ENCODE measurements around the gene CBR1. TPM values are rescaled to one million over a fixed set of nuclear protein-coding genes. Genes with fewer than 3 reads are reported as not detected.

The CBR1 gene
- total and polyA plus RNA-seq, 2 experiments from 2014 or later: 151 to 179 TPM

GRCh38 chr21:36052860-36053714 is 16.7 kb upstream of the CBR1 start:
- H3K27me3 ChIP-seq (replicated peaks; ENCODE audit: insufficient read depth): no peaks in the 10 kb centered on the region
- 98 to 99% methylated on average over 10 of the region's 10 CpGs for WGBS, 2 experiments (ENCODE audit: low coverage in 1 of 2, low lambda C conversion rate in 2 of 2, missing lambda C conversion rate in 2 of 2)
- H2AFZ ChIP-seq: no peak overlapping the region
- H3K79me2 ChIP-seq (ENCODE audit: insufficient read depth): peaks cover 13% of the 10 kb centered on the region
- no peaks in the 10 kb centered on the region for H3K4me1 ChIP-seq (ENCODE audit: insufficient read depth)
- no peaks in the 10 kb centered on the region for H3K9me3 ChIP-seq (ENCODE audit: low read depth)
- no peaks in the 10 kb centered on the region for H3K9me2 ChIP-seq (ENCODE audit: insufficient read depth)
- no peak overlapping the region for H3K9ac ChIP-seq
- in situ Hi-C loops (cut with MboI): no loop called here
- no peaks in the 10 kb centered on the region for H3F3A ChIP-seq (ENCODE audit: insufficient read depth)
- no peak overlapping the region for H3K4me3 ChIP-seq
- H3K27ac ChIP-seq: no peak overlapping the region
- no peak for DNase-seq
- no peak overlapping the region for H3K4me2 ChIP-seq (ENCODE audit: unreplicated experiment)
- TF ChIP-seq EZH2 (IDR thresholded peaks at IDR 0.05; ENCODE audit: insufficient read depth, poor library complexity, severe bottlenecking) (no peak), EZH2phosphoT487 (IDR thresholded peaks at IDR 0.05; ENCODE audit: insufficient read depth, low read depth) (no peak)
- H4K20me1 ChIP-seq (ENCODE audit: insufficient read depth): no peaks in the 10 kb centered on the region
- H3K36me3 ChIP-seq (ENCODE audit: low read depth): peaks cover 56% of the 10 kb centered on the region

- Histone ChIP-seq H3K9ac (no peak overlapping the region), H3K9me2 (ENCODE audit: insufficient read depth) (no peaks in the 10 kb centered on the region), H4K20me1 (ENCODE audit: insufficient read depth) (no peaks in the 10 kb centered on the region), H3K9me3 (ENCODE audit: low read depth) (no peaks in the 10 kb centered on the region), H3K27me3 (replicated peaks; ENCODE audit: insufficient read depth) (no peaks in the 10 kb centered on the region), H3K36me3 (ENCODE audit: low read depth) (peaks cover 56% of the 10 kb centered on the region), H3K4me2 (ENCODE audit: unreplicated experiment) (no peak overlapping the region), H3K4me3 (no peak overlapping the region), H3K79me2 (ENCODE audit: insufficient read depth) (peaks cover 19% of the 10 kb centered on the region), H3K27ac (no peak overlapping the region), H2AFZ (no peak overlapping the region), H3F3A (ENCODE audit: insufficient read depth) (no peaks in the 10 kb centered on the region), H3K4me1 (ENCODE audit: insufficient read depth) (no peaks in the 10 kb centered on the region)
- no peak for DNase-seq
- 98 to 100% methylated on average over 3 of the region's 3 CpGs for WGBS, 2 experiments (ENCODE audit: low coverage in 1 of 2, low lambda C conversion rate in 2 of 2, missing lambda C conversion rate in 2 of 2)
- TF ChIP-seq EZH2 (IDR thresholded peaks at IDR 0.05; ENCODE audit: insufficient read depth, poor library complexity, severe bottlenecking): no peak
- TF ChIP-seq EZH2phosphoT487 (IDR thresholded peaks at IDR 0.05; ENCODE audit: insufficient read depth, low read depth): no peak
- in situ Hi-C loops (cut with MboI): no loop called here
Observed at GRCh38 chr21:36053715-36054062, 16.1 kb upstream of the CBR1 start.

GRCh38 chr21:36055551-36055950 is 14.3 kb upstream of the CBR1 start:
- Histone ChIP-seq H3K27ac (no peak overlapping the region), H4K20me1 (ENCODE audit: insufficient read depth) (no peaks in the 10 kb centered on the region), H3K9ac (no peak overlapping the region), H3F3A (ENCODE audit: insufficient read depth) (no peaks in the 10 kb centered on the region), H3K9me2 (ENCODE audit: insufficient read depth) (no peaks in the 10 kb centered on the region), H3K27me3 (replicated peaks; ENCODE audit: insufficient read depth) (no peaks in the 10 kb centered on the region), H3K4me1 (ENCODE audit: insufficient read depth) (no peaks in the 10 kb centered on the region), H3K79me2 (ENCODE audit: insufficient read depth) (peaks cover 27% of the 10 kb centered on the region), H3K4me2 (ENCODE audit: unreplicated experiment) (no peak overlapping the region), H3K4me3 (no peak overlapping the region), H2AFZ (no peak overlapping the region), H3K9me3 (ENCODE audit: low read depth) (no peaks in the 10 kb centered on the region), H3K36me3 (ENCODE audit: low read depth) (peaks cover 47% of the 10 kb centered on the region)
- no peak for DNase-seq
- no peak for TF ChIP-seq EZH2 (IDR thresholded peaks at IDR 0.05; ENCODE audit: insufficient read depth, poor library complexity, severe bottlenecking)
- in situ Hi-C loops (cut with MboI): no loop called here
- 43 to 46% methylated on average over 3 of the region's 3 CpGs for WGBS, 2 experiments (ENCODE audit: low coverage in 1 of 2, low lambda C conversion rate in 2 of 2, missing lambda C conversion rate in 2 of 2)

- in situ Hi-C loops (cut with MboI): no loop called here
- no peak for TF ChIP-seq EZH2 (IDR thresholded peaks at IDR 0.05; ENCODE audit: insufficient read depth, poor library complexity, severe bottlenecking)
- TF ChIP-seq EZH2phosphoT487 (IDR thresholded peaks at IDR 0.05; ENCODE audit: insufficient read depth, low read depth): no peak
- peak overlapping the region; percentile 81 for H3K27ac ChIP-seq
- no peaks in the 10 kb centered on the region for H4K20me1 ChIP-seq (ENCODE audit: insufficient read depth)
- peak; percentile 79 for DNase-seq
- H2AFZ ChIP-seq: peak overlapping the region; percentile 90
- H3K27me3 ChIP-seq (replicated peaks; ENCODE audit: insufficient read depth): no peaks in the 10 kb centered on the region
- H3K4me3 ChIP-seq: peak overlapping the region; percentile 84
- no peaks in the 10 kb centered on the region for H3K4me1 ChIP-seq (ENCODE audit: insufficient read depth)
- peak overlapping the region; percentile 86 for H3K9ac ChIP-seq
- H3K36me3 ChIP-seq (ENCODE audit: low read depth): peaks cover 27% of the 10 kb centered on the region; the same call in 1 of the 2 replicates
- WGBS, 2 experiments (ENCODE audit: low coverage in 1 of 2, low lambda C conversion rate in 2 of 2, missing lambda C conversion rate in 2 of 2): 1% methylated on average over 27 to 34 of the region's 34 CpGs
- no peaks in the 10 kb centered on the region for H3K9me2 ChIP-seq (ENCODE audit: insufficient read depth)
- peak overlapping the region; percentile 85 for H3K4me2 ChIP-seq (ENCODE audit: unreplicated experiment)
- H3K79me2 ChIP-seq (ENCODE audit: insufficient read depth): peaks cover 27% of the 10 kb centered on the region
- no peaks in the 10 kb centered on the region for H3F3A ChIP-seq (ENCODE audit: insufficient read depth)
- no peaks in the 10 kb centered on the region for H3K9me3 ChIP-seq (ENCODE audit: low read depth)
Observed at GRCh38 chr21:36059823-36060158, 10.0 kb upstream of the CBR1 start.
